ENCODE results near the gene BEAN1.

BEAN1 gene

GRCh38 chr16:66427036-66427860 is at the start of gene BEAN1:
Gene BEAN1 (plus strand): TSS chr16:66427295. CDS start chr16:66437677, 10,382 bp downstream.
- H3K9me3 ChIP-seq (ENCODE audit: control insufficient read depth in 1 of 2, low read length in 2 of 2), result no peaks in the 10 kb centered on the region
- H3K27me3 ChIP-seq (ENCODE audit: low read depth, low read length), result peaks cover 45% of the 10 kb centered on the region
- no peak within 1 kb of the TSS for H3K27ac ChIP-seq (ENCODE audit: low read length)
- H3K36me3 ChIP-seq (ENCODE audit: control insufficient read depth in 1 of 2, insufficient read depth in 2 of 2, low read length in 2 of 2), result no peaks in the 10 kb centered on the region
- peak within 1 kb of the TSS in 1 of 2 donors; percentile 58 for H3K4me3 ChIP-seq (ENCODE audit: low read depth in 1 of 2, low read length in 2 of 2)
- H3K4me1 ChIP-seq (ENCODE audit: control insufficient read depth in 1 of 2, insufficient read depth in 2 of 2, low read length in 2 of 2), result peaks cover 0 to 22% of the 10 kb centered on the region in 2 donors

- Histone ChIP-seq H3K4me1 (ENCODE audit: control insufficient read depth in 1 of 2, insufficient read depth in 2 of 2, low read length in 2 of 2) (peaks cover 0 to 6% of the 10 kb centered on the region in 2 donors), H3K9me3 (ENCODE audit: control insufficient read depth in 1 of 2, low read length in 2 of 2) (no peaks in the 10 kb centered on the region), H3K36me3 (ENCODE audit: control insufficient read depth in 1 of 2, insufficient read depth in 2 of 2, low read length in 2 of 2) (no peaks in the 10 kb centered on the region), H3K27ac (ENCODE audit: low read length) (no peak overlapping the region), H3K27me3 (ENCODE audit: low read depth, low read length) (no peaks in the 10 kb centered on the region), H3K4me3 (ENCODE audit: low read depth in 1 of 2, low read length in 2 of 2) (no peak overlapping the region)
Observed at GRCh38 chr16:66377324-66377723, 49.8 kb upstream of the BEAN1 start.

DNA sequence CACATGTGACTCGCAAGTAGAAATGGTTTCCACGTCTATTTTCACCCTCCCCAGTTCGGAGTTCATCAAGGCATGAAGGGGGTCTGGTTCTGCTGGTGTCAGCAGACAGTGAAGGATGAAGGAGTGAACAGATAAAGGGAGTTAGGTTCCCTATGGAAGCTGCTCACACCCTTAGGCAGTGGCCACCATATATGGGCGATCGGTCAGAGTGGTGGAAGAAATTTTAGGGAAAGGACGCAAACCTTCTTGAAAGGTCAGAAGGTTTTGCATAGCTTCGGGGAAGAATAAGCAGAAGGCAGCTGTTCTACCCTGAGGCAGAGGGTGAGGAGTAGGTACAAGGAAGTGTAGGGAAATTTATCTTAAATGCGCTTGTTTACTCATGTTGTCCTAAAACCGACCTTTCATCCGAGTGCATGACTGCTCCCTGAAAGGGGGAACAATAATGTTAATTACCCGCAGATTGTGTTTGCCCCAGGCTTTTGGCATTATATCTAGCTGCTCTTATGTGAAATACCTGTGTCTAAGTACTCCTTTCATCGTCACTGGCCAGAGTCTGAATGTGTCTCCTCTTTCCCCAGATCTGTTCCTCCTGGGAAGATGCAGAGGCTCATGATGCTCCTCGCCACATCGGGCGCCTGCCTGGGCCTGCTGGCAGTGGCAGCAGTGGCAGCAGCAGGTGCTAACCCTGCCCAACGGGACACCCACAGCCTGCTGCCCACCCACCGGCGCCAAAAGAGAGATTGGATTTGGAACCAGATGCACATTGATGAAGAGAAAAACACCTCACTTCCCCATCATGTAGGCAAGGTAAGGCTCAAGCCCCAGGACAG is 48.1 kb upstream of the BEAN1 start:
- H3K4me3 ChIP-seq (ENCODE audit: low read depth in 1 of 2, low read length in 2 of 2), result no peak overlapping the region
- H3K4me1 ChIP-seq (ENCODE audit: control insufficient read depth in 1 of 2, insufficient read depth in 2 of 2, low read length in 2 of 2), result peaks cover 0 to 6% of the 10 kb centered on the region in 2 donors
- no peaks in the 10 kb centered on the region for H3K9me3 ChIP-seq (ENCODE audit: control insufficient read depth in 1 of 2, low read length in 2 of 2)
- H3K27me3 ChIP-seq (ENCODE audit: low read depth, low read length), result no peaks in the 10 kb centered on the region
- H3K36me3 ChIP-seq (ENCODE audit: control insufficient read depth in 1 of 2, insufficient read depth in 2 of 2, low read length in 2 of 2), result no peaks in the 10 kb centered on the region
- no peak overlapping the region for H3K27ac ChIP-seq (ENCODE audit: low read length)

- Histone ChIP-seq H3K27ac (ENCODE audit: low read length) (no peak overlapping the region), H3K4me1 (ENCODE audit: control insufficient read depth in 1 of 2, insufficient read depth in 2 of 2, low read length in 2 of 2) (peaks cover 0 to 6% of the 10 kb centered on the region in 2 donors), H3K27me3 (ENCODE audit: low read depth, low read length) (no peaks in the 10 kb centered on the region), H3K36me3 (ENCODE audit: control insufficient read depth in 1 of 2, insufficient read depth in 2 of 2, low read length in 2 of 2) (no peaks in the 10 kb centered on the region), H3K9me3 (ENCODE audit: control insufficient read depth in 1 of 2, low read length in 2 of 2) (no peaks in the 10 kb centered on the region), H3K4me3 (ENCODE audit: low read depth in 1 of 2, low read length in 2 of 2) (no peak overlapping the region)
Observed at GRCh38 chr16:66379571-66379941, 47.5 kb upstream of the BEAN1 start.

- H3K4me3 ChIP-seq (ENCODE audit: low read depth in 1 of 2, low read length in 2 of 2), result no peak overlapping the region
- no peak overlapping the region for H3K27ac ChIP-seq (ENCODE audit: low read length)
- peaks cover 0 to 6% of the 10 kb centered on the region in 2 donors for H3K4me1 ChIP-seq (ENCODE audit: control insufficient read depth in 1 of 2, insufficient read depth in 2 of 2, low read length in 2 of 2)
- H3K27me3 ChIP-seq (ENCODE audit: low read depth, low read length), result no peaks in the 10 kb centered on the region
- no peaks in the 10 kb centered on the region for H3K36me3 ChIP-seq (ENCODE audit: control insufficient read depth in 1 of 2, insufficient read depth in 2 of 2, low read length in 2 of 2)
- no peaks in the 10 kb centered on the region for H3K9me3 ChIP-seq (ENCODE audit: control insufficient read depth in 1 of 2, low read length in 2 of 2)
Observed at GRCh38 chr16:66380421-66380820, 46.7 kb upstream of the BEAN1 start.

DNA sequence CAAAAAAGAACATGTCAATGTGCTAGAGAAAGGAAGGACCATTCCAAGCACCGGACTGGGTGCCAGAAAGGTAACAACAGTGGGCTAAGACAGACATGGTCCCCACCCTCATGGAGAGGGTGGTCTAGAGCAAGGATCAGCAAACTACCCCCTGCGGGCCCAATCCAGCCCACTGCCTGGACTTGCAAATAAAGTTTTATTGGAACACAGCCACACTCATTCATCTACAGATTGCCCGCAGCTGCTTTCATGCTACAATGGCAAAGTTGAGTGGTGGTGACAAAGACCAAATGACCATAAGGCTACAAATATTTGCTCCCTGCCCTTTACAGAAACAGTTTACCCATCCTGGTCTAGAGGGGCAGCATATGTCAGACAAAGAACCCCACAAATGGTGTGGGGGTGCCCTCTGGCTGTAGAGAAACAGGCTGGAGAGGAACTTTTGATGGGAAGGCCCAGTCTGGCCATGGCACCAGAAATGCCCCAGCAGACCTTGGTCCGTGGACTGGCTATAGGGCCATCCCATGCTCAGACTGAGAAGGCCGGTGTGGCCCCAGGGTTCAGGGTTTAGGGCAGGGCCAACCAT is 45.4 kb upstream of the BEAN1 start:
- no peak overlapping the region for H3K27ac ChIP-seq (ENCODE audit: low read length)
- peaks cover 0 to 3% of the 10 kb centered on the region in 2 donors for H3K4me1 ChIP-seq (ENCODE audit: control insufficient read depth in 1 of 2, insufficient read depth in 2 of 2, low read length in 2 of 2)
- no peaks in the 10 kb centered on the region for H3K9me3 ChIP-seq (ENCODE audit: control insufficient read depth in 1 of 2, low read length in 2 of 2)
- no peaks in the 10 kb centered on the region for H3K27me3 ChIP-seq (ENCODE audit: low read depth, low read length)
- no peak overlapping the region for H3K4me3 ChIP-seq (ENCODE audit: low read depth in 1 of 2, low read length in 2 of 2)
- H3K36me3 ChIP-seq (ENCODE audit: control insufficient read depth in 1 of 2, insufficient read depth in 2 of 2, low read length in 2 of 2), result no peaks in the 10 kb centered on the region

GRCh38 chr16:66382171-66382965 is 44.7 kb upstream of the BEAN1 start:
- peak overlapping the region; percentile 24 for H3K27ac ChIP-seq (ENCODE audit: low read length)
- no peaks in the 10 kb centered on the region for H3K36me3 ChIP-seq (ENCODE audit: control insufficient read depth in 1 of 2, insufficient read depth in 2 of 2, low read length in 2 of 2)
- no peaks in the 10 kb centered on the region for H3K9me3 ChIP-seq (ENCODE audit: control insufficient read depth in 1 of 2, low read length in 2 of 2)
- H3K4me1 ChIP-seq (ENCODE audit: control insufficient read depth in 1 of 2, insufficient read depth in 2 of 2, low read length in 2 of 2), result no peaks in the 10 kb centered on the region
- no peak overlapping the region for H3K4me3 ChIP-seq (ENCODE audit: low read depth in 1 of 2, low read length in 2 of 2)
- no peaks in the 10 kb centered on the region for H3K27me3 ChIP-seq (ENCODE audit: low read depth, low read length)

GRCh38 chr16:66382966-66383299 is 44.2 kb upstream of the BEAN1 start:
- Histone ChIP-seq H3K27ac (ENCODE audit: low read length) (peak overlapping the region; percentile 24), H3K4me3 (ENCODE audit: low read depth in 1 of 2, low read length in 2 of 2) (no peak overlapping the region), H3K27me3 (ENCODE audit: low read depth, low read length) (no peaks in the 10 kb centered on the region), H3K36me3 (ENCODE audit: control insufficient read depth in 1 of 2, insufficient read depth in 2 of 2, low read length in 2 of 2) (no peaks in the 10 kb centered on the region), H3K9me3 (ENCODE audit: control insufficient read depth in 1 of 2, low read length in 2 of 2) (no peaks in the 10 kb centered on the region), H3K4me1 (ENCODE audit: control insufficient read depth in 1 of 2, insufficient read depth in 2 of 2, low read length in 2 of 2) (no peaks in the 10 kb centered on the region)

GRCh38 chr16:66383551-66383950 is 43.5 kb upstream of the BEAN1 start:
- Histone ChIP-seq H3K4me1 (ENCODE audit: control insufficient read depth in 1 of 2, insufficient read depth in 2 of 2, low read length in 2 of 2) (no peaks in the 10 kb centered on the region), H3K27ac (ENCODE audit: low read length) (peak overlapping the region; percentile 24), H3K9me3 (ENCODE audit: control insufficient read depth in 1 of 2, low read length in 2 of 2) (no peaks in the 10 kb centered on the region), H3K4me3 (ENCODE audit: low read depth in 1 of 2, low read length in 2 of 2) (no peak overlapping the region), H3K27me3 (ENCODE audit: low read depth, low read length) (no peaks in the 10 kb centered on the region), H3K36me3 (ENCODE audit: control insufficient read depth in 1 of 2, insufficient read depth in 2 of 2, low read length in 2 of 2) (no peaks in the 10 kb centered on the region)

GRCh38 chr16:66385415-66385814 is 41.7 kb upstream of the BEAN1 start:
- H3K4me1 ChIP-seq (ENCODE audit: control insufficient read depth in 1 of 2, insufficient read depth in 2 of 2, low read length in 2 of 2), result no peaks in the 10 kb centered on the region
- H3K36me3 ChIP-seq (ENCODE audit: control insufficient read depth in 1 of 2, insufficient read depth in 2 of 2, low read length in 2 of 2), result no peaks in the 10 kb centered on the region
- H3K4me3 ChIP-seq (ENCODE audit: low read depth in 1 of 2, low read length in 2 of 2), result no peak overlapping the region
- no peak overlapping the region for H3K27ac ChIP-seq (ENCODE audit: low read length)
- H3K27me3 ChIP-seq (ENCODE audit: low read depth, low read length), result no peaks in the 10 kb centered on the region
- no peaks in the 10 kb centered on the region for H3K9me3 ChIP-seq (ENCODE audit: control insufficient read depth in 1 of 2, low read length in 2 of 2)
